Nephron (organoid): ENCODE data around the gene ZNF441.
A peak's percentile ranks its signal among the peaks of the same experiment; 100 is the strongest.
"Not testable (repeated sequence)": the region's sequence is repeated elsewhere in the genome, so short reads cannot be mapped to it uniquely, and the experiment has no call there.

ENCODE experiments used
- H3K27ac Mint-ChIP-seq, 3 experiments: 2 replicates each; pipeline ENCODE4 v1.8.0; 2020; ENCODE audit warnings: mixed read lengths in 3 of 3, mild to moderate bottlenecking in 2 of 3, moderate library complexity in 1 of 3
- H3K27me3 Mint-ChIP-seq: 2 replicates; pipeline ENCODE4 v1.8.0; 2021; ENCODE audit warnings: low read depth, mild to moderate bottlenecking, moderate library complexity, mixed read lengths
- H3K36me3 Mint-ChIP-seq: 2 replicates; pipeline ENCODE4 v1.8.0; 2020; ENCODE audit warnings: low read depth, mixed read lengths
- H3K4me1 Mint-ChIP-seq: 2 replicates; pipeline ENCODE4 v1.8.0; 2020; ENCODE audit warnings: mixed read lengths
- H3K4me3 Mint-ChIP-seq, 3 experiments: 2 replicates each; pipeline ENCODE4 v1.8.0; 2020; ENCODE audit warnings: mild to moderate bottlenecking in 3 of 3, mixed read lengths in 3 of 3, moderate library complexity in 2 of 3
- H3K9me3 Mint-ChIP-seq: 2 replicates; pipeline ENCODE4 v1.8.0; 2020; ENCODE audit warnings: mixed read lengths
- TF ChIP-seq, protein P1 (sequence below), 3 experiments: fragments of 200-600 bp; sonication (generic); IDR thresholded peaks; one replicate each; pipeline ENCODE4 v1.5.0; 2021; ENCODE audit warnings: antibody characterized with exemption in 3 of 3; ENCODE audit not compliant: unreplicated experiment in 3 of 3

The ZNF441 gene

GRCh38 chr19:11763611-11764010 lies 3.2 kb upstream of the ZNF441 start:
- peaks cover 7% of the 10 kb centered on the region for H3K36me3 Mint-ChIP-seq
- peaks cover 7% of the 10 kb centered on the region for H3K4me1 Mint-ChIP-seq
- H3K9me3 Mint-ChIP-seq: peaks cover 21% of the 10 kb centered on the region
- no peak overlapping the region for H3K4me3 Mint-ChIP-seq
- peaks cover 3% of the 10 kb centered on the region for H3K27me3 Mint-ChIP-seq
- TF ChIP-seq, protein P1, sequence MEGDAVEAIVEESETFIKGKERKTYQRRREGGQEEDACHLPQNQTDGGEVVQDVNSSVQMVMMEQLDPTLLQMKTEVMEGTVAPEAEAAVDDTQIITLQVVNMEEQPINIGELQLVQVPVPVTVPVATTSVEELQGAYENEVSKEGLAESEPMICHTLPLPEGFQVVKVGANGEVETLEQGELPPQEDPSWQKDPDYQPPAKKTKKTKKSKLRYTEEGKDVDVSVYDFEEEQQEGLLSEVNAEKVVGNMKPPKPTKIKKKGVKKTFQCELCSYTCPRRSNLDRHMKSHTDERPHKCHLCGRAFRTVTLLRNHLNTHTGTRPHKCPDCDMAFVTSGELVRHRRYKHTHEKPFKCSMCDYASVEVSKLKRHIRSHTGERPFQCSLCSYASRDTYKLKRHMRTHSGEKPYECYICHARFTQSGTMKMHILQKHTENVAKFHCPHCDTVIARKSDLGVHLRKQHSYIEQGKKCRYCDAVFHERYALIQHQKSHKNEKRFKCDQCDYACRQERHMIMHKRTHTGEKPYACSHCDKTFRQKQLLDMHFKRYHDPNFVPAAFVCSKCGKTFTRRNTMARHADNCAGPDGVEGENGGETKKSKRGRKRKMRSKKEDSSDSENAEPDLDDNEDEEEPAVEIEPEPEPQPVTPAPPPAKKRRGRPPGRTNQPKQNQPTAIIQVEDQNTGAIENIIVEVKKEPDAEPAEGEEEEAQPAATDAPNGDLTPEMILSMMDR (IDR thresholded peaks at IDR 0.05; ENCODE audit: unreplicated experiment in 3 of 3): no peak
- no peak overlapping the region for H3K27ac Mint-ChIP-seq

GRCh38 chr19:11767633-11768133 lies 883 bp downstream of the ZNF441 start:
- peaks cover 39% of the 10 kb centered on the region for H3K36me3 Mint-ChIP-seq
- TF ChIP-seq, protein P1 (IDR thresholded peaks at IDR 0.05; ENCODE audit: unreplicated experiment in 3 of 3): no peak
- peaks cover 3% of the 10 kb centered on the region for H3K27me3 Mint-ChIP-seq
- H3K9me3 Mint-ChIP-seq: peaks cover 32% of the 10 kb centered on the region
- peak overlapping the region; percentile 90 to 99 (median 96) for H3K27ac Mint-ChIP-seq
- H3K4me3 Mint-ChIP-seq: peak overlapping the region; percentile 99 to 100 (median 100)
- peaks cover 7% of the 10 kb centered on the region for H3K4me1 Mint-ChIP-seq

DNA sequence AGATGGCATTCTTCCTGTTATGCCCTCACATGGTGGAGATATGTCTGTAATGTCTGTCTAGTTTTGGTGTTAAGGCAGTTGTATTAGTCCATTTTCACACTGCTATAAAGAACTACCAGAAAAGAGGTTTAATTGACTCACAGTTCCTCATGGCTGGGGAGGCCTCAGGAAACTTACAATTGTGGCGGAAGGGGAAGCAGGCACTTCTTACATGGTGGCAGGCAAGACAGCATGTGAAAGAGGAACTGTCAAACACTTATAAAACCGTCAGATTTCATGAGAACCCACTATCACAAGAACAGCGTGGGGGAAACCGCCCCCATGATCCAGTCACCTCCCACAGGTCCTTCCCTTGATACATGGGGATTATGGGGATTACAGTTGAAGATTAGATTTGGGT lies 3.2 kb downstream of the ZNF441 start:
- peak overlapping the region in 1 of 3 experiments; percentile 47 for H3K4me3 Mint-ChIP-seq
- TF ChIP-seq, protein P1 (IDR thresholded peaks at IDR 0.05; ENCODE audit: unreplicated experiment in 3 of 3): no peak
- peaks cover 45% of the 10 kb centered on the region for H3K9me3 Mint-ChIP-seq
- no peak overlapping the region for H3K27ac Mint-ChIP-seq
- H3K4me1 Mint-ChIP-seq: peaks cover 7% of the 10 kb centered on the region
- H3K27me3 Mint-ChIP-seq: peaks cover 3% of the 10 kb centered on the region
- H3K36me3 Mint-ChIP-seq: peaks cover 56% of the 10 kb centered on the region

GRCh38 chr19:11771520-11771919 lies 4.7 kb downstream of the ZNF441 start:
- Mint-ChIP-seq H3K36me3 (peaks cover 64% of the 10 kb centered on the region), H3K9me3 (peaks cover 54% of the 10 kb centered on the region)
- H3K27ac Mint-ChIP-seq, H3K27me3 Mint-ChIP-seq, H3K4me1 Mint-ChIP-seq, H3K4me3 Mint-ChIP-seq: not testable (repeated sequence)

- H3K4me1 Mint-ChIP-seq, H3K27ac Mint-ChIP-seq, H3K4me3 Mint-ChIP-seq, H3K27me3 Mint-ChIP-seq: not testable (repeated sequence)
- peaks cover 68% of the 10 kb centered on the region for H3K9me3 Mint-ChIP-seq
- H3K36me3 Mint-ChIP-seq: peaks cover 84% of the 10 kb centered on the region
Measured at GRCh38 chr19:11776669-11777068, 9.9 kb downstream of the ZNF441 start.

GRCh38 chr19:11780431-11781020 lies 13.7 kb downstream of the ZNF441 start:
- H3K27me3 Mint-ChIP-seq: no peaks in the 10 kb centered on the region
- H3K4me1 Mint-ChIP-seq: no peaks in the 10 kb centered on the region
- peaks cover 92% of the 10 kb centered on the region for H3K36me3 Mint-ChIP-seq
- no peak overlapping the region for H3K4me3 Mint-ChIP-seq
- H3K9me3 Mint-ChIP-seq: peaks cover 68% of the 10 kb centered on the region
- H3K27ac Mint-ChIP-seq: no peak overlapping the region
- TF ChIP-seq, protein P1 (IDR thresholded peaks at IDR 0.05; ENCODE audit: unreplicated experiment in 3 of 3): no peak
